Thyroid gland (tissue), 4 donors: ENCODE results near the gene PHF21B. TPM values are rescaled to one million over a fixed set of nuclear protein-coding genes. Genes with fewer than 3 reads are reported as not detected.

Source experiments
- DNase-seq, 2 donors: peaks; one replicate each; pipeline ENCODE4 v3.0.0-alpha.2; 2019
- H3K27ac ChIP-seq, 3 donors: fragments of 200-600 bp; sonication (generic); 1 replicate in 2 of 3; 2 replicates in 1 of 3; pipeline ENCODE4 v1.5.1; 2016 to 2019; ENCODE audit warnings: mild to moderate bottlenecking in 1 of 3, moderate library complexity in 1 of 3
- H3K27me3 ChIP-seq: fragments of 200-600 bp; sonication (generic); one replicate; pipeline ENCODE4 v1.5.1; 2019
- H3K36me3 ChIP-seq, 2 donors: fragments of 200-600 bp; sonication (generic); one replicate each; pipeline ENCODE4 v1.5.1; 2016 to 2019
- H3K4me1 ChIP-seq, 2 donors: fragments of 200-600 bp; sonication (generic); one replicate each; pipeline ENCODE4 v1.5.1; 2017 to 2019
- H3K4me3 ChIP-seq, 3 donors: fragments of 200-600 bp; sonication (generic); replicated peaks in 1 of 3; 1 replicate in 2 of 3; 2 replicates in 1 of 3; pipeline ENCODE4 v1.5.1; 2016; ENCODE audit warnings: mild to moderate bottlenecking in 1 of 3
- H3K9me3 ChIP-seq: fragments of 200-600 bp; sonication (generic); one replicate; pipeline ENCODE4 v1.5.1; 2017
- CTCF ChIP-seq, 6 experiments: fragments of 200-600 bp in 3 of 6; fragments of 450-650 bp in 3 of 6; sonication (generic) in 3 of 6; IDR thresholded peaks; one replicate each; pipeline ENCODE4 v1.5.1; 2016 to 2019; ENCODE audit warnings: antibody characterized with exemption in 6 of 6, mild to moderate bottlenecking in 2 of 6, inconsistent platforms in 1 of 6, moderate library complexity in 1 of 6
- POLR2A ChIP-seq, 2 donors: fragments of 450-650 bp; IDR thresholded peaks; one replicate each; pipeline ENCODE4 v1.6.1; 2017; ENCODE audit warnings: antibody characterized with exemption in 2 of 2, mild to moderate bottlenecking in 2 of 2, moderate library complexity in 1 of 2
- WGBS, 2 donors: methylation state at CpG; one replicate each; pipeline ENCODE4 v1.1.5; 2017; 5-methylcytosine and 5-hydroxymethylcytosine counted together
- intact Hi-C: fragments of 100-400 bp; cut with DNase I; formaldehyde crosslinking; loops from one replicate; pipeline ENCODE4 v1.15.1; 2023
- total RNA-seq, 4 donors: library from RNA; depleted of rRNA; stranded (reverse); fragments of >200 nt; gene quantifications; one replicate each; pipeline ENCODE4 v1.2.3, GENCODE V29; 2016

The PHF21B gene
- total RNA-seq, 4 donors from 2014 or later, result 0.33 to 8.9 (median 2.2) TPM

- H3K27me3 ChIP-seq, result no peaks in the 10 kb centered on the region
- 88 to 91% methylated on average over 8 to 10 of the region's 14 CpGs for whole genome bisulfite sequencing, 2 donors
- no peak for DNase-seq
- no peak overlapping the region for H3K4me3 ChIP-seq
- TF ChIP-seq POLR2A (IDR thresholded peaks at IDR 0.05), result no peak
- TF ChIP-seq CTCF (IDR thresholded peaks at IDR 0.05), result no peak
- H3K36me3 ChIP-seq, result no peaks in the 10 kb centered on the region
- no peaks in the 10 kb centered on the region for H3K9me3 ChIP-seq
- H3K27ac ChIP-seq, result no peak overlapping the region
- H3K4me1 ChIP-seq, result no peaks in the 10 kb centered on the region
- intact Hi-C loops, result no loop called here
Observed at GRCh38 chr22:44878483-44879300, 131.1 kb downstream of the PHF21B start.

GRCh38 chr22:44876921-44877320 is 132.9 kb downstream of the PHF21B start:
- TF ChIP-seq CTCF (IDR thresholded peaks at IDR 0.05), result no peak
- no peak for TF ChIP-seq POLR2A (IDR thresholded peaks at IDR 0.05)
- intact Hi-C loops, result no loop called here
- Histone ChIP-seq H3K4me1 (no peaks in the 10 kb centered on the region), H3K27me3 (no peaks in the 10 kb centered on the region), H3K27ac (no peak overlapping the region), H3K9me3 (no peaks in the 10 kb centered on the region), H3K36me3 (no peaks in the 10 kb centered on the region), H3K4me3 (no peak overlapping the region)
- no peak for DNase-seq
- 93 to 98% methylated on average over 4 of the region's 4 CpGs for WGBS, 2 donors

- Histone ChIP-seq H3K4me3 (no peak overlapping the region), H3K4me1 (peaks cover 0 to 4% of the 10 kb centered on the region in 2 donors), H3K27me3 (no peaks in the 10 kb centered on the region), H3K36me3 (no peaks in the 10 kb centered on the region), H3K27ac (no peak overlapping the region), H3K9me3 (no peaks in the 10 kb centered on the region)
- TF ChIP-seq POLR2A (IDR thresholded peaks at IDR 0.05), result no peak
- no peak for TF ChIP-seq CTCF (IDR thresholded peaks at IDR 0.05)
- DNase-seq, result no peak
- WGBS, 2 donors, result 89 to 99% methylated on average over 3 of the region's 3 CpGs
- intact Hi-C loops, result no loop called here
Observed at GRCh38 chr22:44871782-44872181, 138.0 kb downstream of the PHF21B start.

GRCh38 chr22:44870021-44870420 is 139.8 kb downstream of the PHF21B start:
- H3K4me1 ChIP-seq, result peaks cover 0 to 4% of the 10 kb centered on the region in 2 donors
- TF ChIP-seq POLR2A (IDR thresholded peaks at IDR 0.05) (no peak), CTCF (IDR thresholded peaks at IDR 0.05) (no peak)
- H3K9me3 ChIP-seq, result no peaks in the 10 kb centered on the region
- intact Hi-C loops, result no loop called here
- H3K4me3 ChIP-seq, result no peak overlapping the region
- no peaks in the 10 kb centered on the region for H3K36me3 ChIP-seq
- peak overlapping the region in 1 of 3 donors; percentile 13 for H3K27ac ChIP-seq
- H3K27me3 ChIP-seq, result no peaks in the 10 kb centered on the region
- DNase-seq, result peak; percentile 56 to 62
- WGBS, 2 donors, result 57 to 96% methylated on average over 2 to 5 of the region's 5 CpGs

- intact Hi-C loops, result no loop called here
- Histone ChIP-seq H3K27ac (no peak overlapping the region), H3K27me3 (no peaks in the 10 kb centered on the region), H3K36me3 (no peaks in the 10 kb centered on the region), H3K9me3 (no peaks in the 10 kb centered on the region), H3K4me3 (no peak overlapping the region), H3K4me1 (peaks cover 0 to 4% of the 10 kb centered on the region in 2 donors)
- TF ChIP-seq POLR2A (IDR thresholded peaks at IDR 0.05) (no peak), CTCF (IDR thresholded peaks at IDR 0.05) (no peak)
- peak; percentile 10 to 21 for DNase-seq
- 80 to 82% methylated on average over 5 to 7 of the region's 7 CpGs for WGBS, 2 donors
Observed at GRCh38 chr22:44869196-44869595, 140.6 kb downstream of the PHF21B start.
